Thyroid gland (tissue), 4 donors: ENCODE measurements around the gene PUSL1.

Experiments
- CTCF ChIP-seq, 6 experiments: fragments of 200-600 bp in 3 of 6; fragments of 450-650 bp in 3 of 6; sonication (generic) in 3 of 6; IDR thresholded peaks; one replicate each; pipeline ENCODE4 v1.5.1; 2016 to 2019; ENCODE audit warnings: antibody characterized with exemption in 6 of 6, mild to moderate bottlenecking in 2 of 6, inconsistent platforms in 1 of 6, moderate library complexity in 1 of 6
- POLR2A ChIP-seq, 2 donors: fragments of 450-650 bp; IDR thresholded peaks; one replicate each; pipeline ENCODE4 v1.6.1; 2017; ENCODE audit warnings: antibody characterized with exemption in 2 of 2, mild to moderate bottlenecking in 2 of 2, moderate library complexity in 1 of 2

DNA sequence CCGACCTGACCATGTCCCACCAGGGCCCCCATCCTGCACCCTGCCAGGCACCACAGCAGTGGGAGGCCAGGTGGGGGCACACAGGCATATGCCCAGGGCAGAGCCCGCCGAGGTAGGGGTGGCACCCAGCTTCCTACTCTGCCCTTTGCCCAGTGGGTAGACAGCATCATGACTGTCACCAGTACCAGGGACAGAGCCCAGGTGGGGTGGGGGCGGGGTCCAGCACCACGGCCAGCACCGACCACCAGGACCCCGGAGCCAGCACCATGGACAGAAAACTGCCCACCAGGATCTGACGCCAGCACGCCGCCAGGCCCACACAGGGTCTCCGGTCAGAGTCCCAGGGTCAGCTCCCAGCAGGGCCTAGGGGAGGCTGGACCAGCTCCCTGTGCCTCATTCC, 26.4 kb downstream of the PUSL1 start:
- TF ChIP-seq CTCF (IDR thresholded peaks at IDR 0.05) (no peak), POLR2A (IDR thresholded peaks at IDR 0.05) (no peak)
